Midbrain (tissue), 1 donor: ENCODE results near the gene MYLK4.

Source experiments
- DNase-seq: peaks from one replicate; lab custom pipeline; 2025; lab: John Stamatoyannopoulos, UW

MYLK4 gene

DNA sequence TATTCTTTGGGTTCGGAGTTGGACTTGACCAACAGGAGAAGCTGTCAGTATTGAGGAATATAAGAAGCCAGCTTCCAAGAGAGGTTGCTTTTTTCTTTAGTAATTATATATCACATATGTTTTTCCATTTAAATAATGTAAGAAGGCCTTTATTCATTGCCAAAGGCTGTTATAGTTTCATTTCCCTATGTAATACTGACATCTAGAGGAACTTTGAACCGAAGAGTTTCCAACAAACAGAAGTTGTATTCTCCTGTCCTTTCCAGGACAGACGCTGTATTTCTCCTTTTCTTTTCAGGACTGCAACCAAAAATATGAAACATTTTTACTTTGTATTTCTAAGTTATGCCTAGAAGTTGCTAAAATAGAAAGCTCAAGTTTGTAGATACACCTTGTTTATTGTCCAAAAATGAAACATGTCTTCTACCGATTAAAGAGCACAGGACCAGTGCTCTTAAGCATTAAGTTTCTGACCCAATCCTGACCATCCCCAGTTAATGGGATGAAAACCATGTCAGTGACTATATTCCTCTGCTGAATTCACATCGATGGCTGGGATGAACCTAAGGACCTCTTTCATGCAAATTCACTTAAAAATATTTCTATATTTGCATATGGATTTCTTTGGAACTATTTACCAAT is 55.1 kb downstream of the MYLK4 start:
- peak; percentile 6 for DNase-seq

DNA sequence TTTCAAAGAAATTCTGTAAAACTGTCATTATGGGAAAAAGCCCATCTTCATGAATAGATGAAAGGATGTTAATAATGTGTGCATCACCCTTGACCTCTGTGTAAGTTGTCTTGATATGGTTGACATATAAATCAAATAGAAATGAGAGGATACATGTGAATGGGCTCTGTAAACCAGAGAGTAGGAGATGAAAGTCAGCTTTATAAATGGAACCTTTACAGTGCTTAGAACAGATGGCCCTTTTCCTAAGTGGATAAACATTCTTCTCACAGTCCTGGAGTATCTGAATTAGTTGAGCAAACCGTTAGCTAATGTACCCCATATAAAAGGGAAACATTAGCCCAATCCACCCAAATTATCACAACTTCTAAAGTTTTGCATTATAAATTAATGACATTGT is 57.5 kb downstream of the MYLK4 start:
- DNase-seq: no peak

GRCh38 chr6:2688401-2689064 is 62.2 kb downstream of the MYLK4 start:
- no peak for DNase-seq

GRCh38 chr6:2687456-2687855 is 63.3 kb downstream of the MYLK4 start:
- no peak for DNase-seq

- no peak for DNase-seq
Measured at GRCh38 chr6:2686515-2686914, 64.2 kb downstream of the MYLK4 start.

GRCh38 chr6:2684766-2685754 is 65.7 kb downstream of the MYLK4 start:
- DNase-seq: no peak

- no peak for DNase-seq
Measured at GRCh38 chr6:2684103-2684749, 66.5 kb downstream of the MYLK4 start.

GRCh38 chr6:2680264-2680922 is 70.3 kb downstream of the MYLK4 start:
- DNase-seq: no peak

- no peak for DNase-seq
Measured at GRCh38 chr6:2677080-2677593, 73.6 kb downstream of the MYLK4 start.

DNA sequence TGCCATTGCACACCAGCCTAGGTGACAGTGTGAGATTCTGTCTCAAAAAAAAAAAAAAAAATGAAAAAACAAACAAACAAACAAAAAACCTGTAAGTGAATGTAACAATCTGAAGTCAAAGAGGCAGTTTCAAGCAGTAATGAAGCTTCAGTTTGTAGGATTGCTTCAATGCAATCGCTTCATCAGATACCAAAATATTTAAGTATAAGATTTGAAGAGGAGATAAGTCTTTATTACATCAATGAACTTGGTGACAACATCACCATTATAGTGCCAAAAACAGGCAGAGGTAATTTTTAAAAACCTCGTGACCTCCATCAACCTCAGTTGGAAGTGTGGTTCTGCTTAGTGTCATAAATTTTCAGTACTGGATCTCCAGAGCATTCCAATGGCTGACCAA is 74.7 kb downstream of the MYLK4 start:
- DNase-seq: no peak

- no peak for DNase-seq
Measured at GRCh38 chr6:2674857-2675256, 75.9 kb downstream of the MYLK4 start.

DNA sequence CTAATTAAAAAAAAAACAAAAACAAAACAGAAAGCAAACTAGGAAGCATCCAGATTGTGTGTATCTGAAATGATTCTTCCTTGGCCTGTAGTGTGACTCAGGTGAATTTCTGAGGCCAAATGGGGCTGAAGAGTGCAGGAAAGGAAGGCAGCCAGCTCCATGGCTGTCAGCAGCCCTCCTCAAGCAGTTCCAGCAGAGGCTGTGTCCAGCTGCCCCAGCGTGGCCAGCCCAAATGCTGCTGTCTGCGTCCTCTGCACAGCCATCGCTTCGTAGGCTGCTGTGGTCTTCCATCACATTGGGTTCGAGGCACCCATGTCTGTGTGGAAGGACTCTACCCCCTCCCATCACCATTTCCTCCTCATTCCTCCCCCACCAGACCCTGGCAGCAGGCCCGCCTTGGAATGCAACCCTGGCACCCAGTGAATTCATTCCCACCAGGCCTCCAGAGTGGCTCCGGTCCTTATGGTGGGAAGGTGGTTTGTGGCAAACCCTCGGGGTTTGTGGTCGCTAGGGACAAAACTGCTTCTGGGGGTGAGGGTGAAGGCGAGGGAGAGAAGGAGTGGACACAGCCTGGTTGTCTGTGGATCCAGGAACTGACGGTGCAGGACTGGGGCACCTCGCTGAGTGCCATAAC is 81.5 kb downstream of the MYLK4 start:
- DNase-seq: no peak

DNA sequence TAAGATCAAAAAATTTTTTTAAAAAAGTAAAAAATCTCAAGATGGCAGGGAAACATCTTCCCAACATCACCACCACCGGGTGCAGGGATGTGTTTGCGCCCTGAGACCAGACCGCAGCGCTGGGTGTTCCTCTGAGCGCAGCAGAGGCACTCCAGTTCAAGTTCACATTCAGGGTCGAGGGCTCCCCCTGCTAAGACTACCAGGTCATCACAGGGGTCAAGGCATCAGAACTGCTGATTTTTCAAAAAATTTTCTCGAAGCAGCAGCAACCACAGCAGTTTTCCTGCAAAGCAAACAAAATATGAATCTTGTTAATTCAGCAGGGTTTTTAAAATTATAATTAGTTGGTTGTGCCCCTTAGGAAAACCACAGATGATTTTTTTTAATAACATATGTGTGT is 83.1 kb downstream of the MYLK4 start:
- no peak for DNase-seq

- DNase-seq: no peak
Measured at GRCh38 chr6:2666906-2667575, 83.7 kb downstream of the MYLK4 start.

- DNase-seq: no peak
Measured at GRCh38 chr6:2665146-2666070, 85.3 kb downstream of the MYLK4 start.

GRCh38 chr6:2663123-2663522 is 87.6 kb downstream of the MYLK4 start:
- DNase-seq: no peak

GRCh38 chr6:2661651-2662050 is 89.1 kb downstream of the MYLK4 start:
- no peak for DNase-seq

DNA sequence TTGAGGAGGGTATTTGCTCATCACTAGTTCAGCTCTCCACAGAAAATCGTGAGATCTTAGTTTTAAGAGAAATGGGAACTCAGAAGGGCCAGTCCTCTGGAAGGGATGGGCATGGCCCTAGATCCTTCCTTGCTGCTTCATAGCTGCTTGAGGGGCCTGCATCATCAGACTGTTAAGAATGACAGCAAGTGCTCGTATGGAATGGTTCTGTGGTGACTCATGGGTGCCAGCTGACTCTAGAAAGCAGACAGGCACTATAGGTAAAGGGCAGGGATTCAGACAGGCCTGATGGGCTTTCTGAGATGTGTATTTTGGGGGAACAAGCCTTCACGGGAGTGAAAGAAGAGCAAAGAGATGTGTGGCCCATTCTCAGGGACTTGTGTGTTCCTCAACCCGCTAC is 90.8 kb downstream of the MYLK4 start:
- no peak for DNase-seq

GRCh38 chr6:2659381-2659780 is 91.3 kb downstream of the MYLK4 start:
- no peak for DNase-seq
